Measurements from ENCODE around the gene PEPD. TPM values are rescaled to one million over a fixed set of nuclear protein-coding genes. Genes with fewer than 3 reads are reported as not detected.

PEPD gene
- total RNA-seq, 1 donor from 2014 or later, result 78.8 TPM

- no peak for DNase-seq
Observed at GRCh38 chr19:33349319-33350289, 172.0 kb downstream of the PEPD start.

- no peak for DNase-seq
Observed at GRCh38 chr19:33348301-33349010, 173.1 kb downstream of the PEPD start.

GRCh38 chr19:33347300-33347699 lies 174.3 kb downstream of the PEPD start:
- no peak for DNase-seq

GRCh38 chr19:33346665-33347064 lies 174.9 kb downstream of the PEPD start:
- no peak for DNase-seq

DNA sequence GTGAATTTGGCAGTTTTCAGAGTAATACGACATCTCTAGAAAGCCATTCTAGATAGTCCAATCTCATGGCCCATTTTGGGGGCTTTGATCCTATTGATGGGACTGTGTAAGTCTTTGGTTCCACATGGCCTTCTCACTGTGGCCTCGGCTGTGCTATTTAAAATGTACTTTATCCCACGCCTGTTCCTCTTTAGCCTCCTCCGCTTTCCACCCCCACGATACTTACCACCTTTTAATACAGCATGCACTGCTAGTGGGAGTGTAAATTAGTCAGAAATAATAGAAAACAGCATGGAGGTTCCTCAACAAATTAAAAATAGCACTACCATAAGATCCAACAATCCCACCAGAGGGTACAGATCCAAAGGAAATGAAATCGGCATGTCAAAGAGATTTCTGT lies 176.4 kb downstream of the PEPD start:
- DNase-seq, result no peak

GRCh38 chr19:33344573-33344925 lies 177.0 kb downstream of the PEPD start:
- no peak for DNase-seq

GRCh38 chr19:33343859-33344572 lies 177.6 kb downstream of the PEPD start:
- DNase-seq, result no peak

DNA sequence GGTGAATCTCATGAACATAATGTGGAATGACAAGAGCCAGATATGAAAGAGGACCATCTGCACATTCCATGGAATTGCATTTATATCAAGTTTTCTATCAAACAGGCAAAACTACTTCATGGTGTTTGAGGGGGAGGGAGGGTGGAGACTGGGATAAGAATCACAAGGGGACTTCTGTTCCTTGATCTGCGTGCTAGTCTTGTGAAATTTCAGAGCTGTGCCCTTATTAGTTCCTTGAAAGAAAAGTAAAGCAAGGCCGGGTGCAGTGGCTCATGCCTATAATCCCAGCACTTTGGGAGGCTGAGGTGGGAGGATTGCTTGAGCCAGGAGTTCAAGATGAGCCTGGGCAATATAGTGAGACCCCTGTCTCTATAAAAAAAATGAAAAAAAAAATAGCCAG lies 178.3 kb downstream of the PEPD start:
- DNase-seq, result no peak

DNA sequence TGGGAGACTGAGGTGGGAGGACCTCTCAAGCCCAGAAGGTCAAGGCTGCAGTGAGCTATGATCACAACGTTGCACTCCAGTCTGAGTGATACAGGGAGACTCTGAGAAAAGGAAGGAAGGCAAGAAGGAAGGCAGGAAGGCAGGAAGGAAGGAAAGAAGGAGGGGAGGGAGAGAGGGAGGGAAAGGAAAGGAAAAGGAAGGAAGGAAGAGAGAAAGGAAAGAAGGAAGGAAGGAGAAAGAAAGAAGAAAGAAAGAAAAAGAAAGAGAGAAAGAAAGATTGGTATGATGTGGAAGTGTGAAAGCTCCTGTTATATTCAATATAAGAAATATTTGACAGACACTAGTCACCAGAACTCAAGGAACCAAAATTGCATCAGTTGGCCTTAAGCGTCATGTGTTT lies 180.6 kb downstream of the PEPD start:
- no peak for DNase-seq

GRCh38 chr19:33339016-33339984 lies 182.3 kb downstream of the PEPD start:
- DNase-seq, result no peak

Other genes starting within 250 kb of the PEPD start
- gene CEBPA, start 219.3 kb downstream of the PEPD start, total RNA-seq, result 0.17 and 0.19 TPM in 2 replicates
- gene CEBPG, start 148.1 kb downstream of the PEPD start, total RNA-seq, result 32.6 and 38.6 TPM in 2 replicates
- 0.09 TPM in 1 of 2 replicates, not detected in the other for gene CHST8, start 100.2 kb upstream of the PEPD start, total RNA-seq

Measured in dermis blood vessel endothelial cell (primary cell).